Measurements from ENCODE around the gene AACS.

- no peak for TF ChIP-seq POLR2A (IDR thresholded peaks at IDR 0.05; ENCODE audit: low read depth, low read length)
- no peak for TF ChIP-seq CTCF (conservative IDR thresholded peaks at IDR 0.05; ENCODE audit: low read depth, low read length)
- TF ChIP-seq RAD21 (IDR thresholded peaks at IDR 0.05; ENCODE audit: low read length) = no peak
- no peak for TF ChIP-seq FOS (IDR thresholded peaks at IDR 0.05; ENCODE audit: low read depth, low read length)
- TF ChIP-seq CEBPB (IDR thresholded peaks at IDR 0.05; ENCODE audit: low read depth, low read length) = no peak
- TF ChIP-seq BHLHE40 (IDR thresholded peaks at IDR 0.05; ENCODE audit: low read depth, low read length) = no peak
- no peak for TF ChIP-seq CHD1 (IDR thresholded peaks at IDR 0.05; ENCODE audit: low read depth, low read length)
These were observed 39.7 kb downstream of the AACS start for GRCh38 chr12:125104982-125105381.
